Measurements from ENCODE around the gene SRA1. TPM values are rescaled to one million over a fixed set of nuclear protein-coding genes. Genes with fewer than 3 reads are reported as not detected.

Gene SRA1
- total and polyA plus RNA-seq, 2 experiments from 2014 or later, result 46.2 to 90.6 TPM

GRCh38 chr5:140556438-140556837 lies 835 bp downstream of the SRA1 start:
- WGBS, 2 experiments (ENCODE audit: low coverage in 1 of 2, low lambda C conversion rate in 2 of 2, missing lambda C conversion rate in 2 of 2), result 2 to 4% methylated on average over 6 of the region's 6 CpGs
- H4K20me1 ChIP-seq (ENCODE audit: insufficient read depth), result 0 out of 2 replicates have a peak, but pooled peaks cover 8% of the 10 kb centered on the region
- H3K4me3 ChIP-seq, result peak overlapping the region; percentile 86
- peaks cover 16% of the 10 kb centered on the region; the same call in 1 of the 2 replicates for H3K36me3 ChIP-seq (ENCODE audit: low read depth)
- DNase-seq, result peak; percentile 62
- H3K9me2 ChIP-seq (ENCODE audit: insufficient read depth), result no peaks in the 10 kb centered on the region
- TF ChIP-seq EZH2phosphoT487 (IDR thresholded peaks at IDR 0.05; ENCODE audit: insufficient read depth, low read depth), result no peak
- peaks cover 31% of the 10 kb centered on the region for H3K4me1 ChIP-seq (ENCODE audit: insufficient read depth)
- H3K9me3 ChIP-seq (ENCODE audit: low read depth), result no peaks in the 10 kb centered on the region
- peaks cover 34% of the 10 kb centered on the region for H3F3A ChIP-seq (ENCODE audit: insufficient read depth)
- H3K4me2 ChIP-seq (ENCODE audit: unreplicated experiment), result peak overlapping the region; percentile 94
- no peaks in the 10 kb centered on the region for H3K27me3 ChIP-seq (replicated peaks; ENCODE audit: insufficient read depth)
- peak overlapping the region; percentile 69; the same call in 1 of the 2 replicates for H2AFZ ChIP-seq
- H3K79me2 ChIP-seq (ENCODE audit: insufficient read depth), result peaks cover 58% of the 10 kb centered on the region
- in situ Hi-C loops (cut with MboI), result no loop called here
- peak overlapping the region; percentile 84 for H3K27ac ChIP-seq
- peak overlapping the region; percentile 98 for H3K9ac ChIP-seq

- Histone ChIP-seq H3K36me3 (ENCODE audit: low read depth) (peaks cover 22% of the 10 kb centered on the region; the same call in 1 of the 2 replicates), H4K20me1 (ENCODE audit: insufficient read depth) (0 out of 2 replicates have a peak, but pooled peaks cover 8% of the 10 kb centered on the region), H3K4me3 (peak overlapping the region; percentile 86), H3K27me3 (replicated peaks; ENCODE audit: insufficient read depth) (no peaks in the 10 kb centered on the region), H3K9me2 (ENCODE audit: insufficient read depth) (no peaks in the 10 kb centered on the region), H3K4me1 (ENCODE audit: insufficient read depth) (peaks cover 31% of the 10 kb centered on the region), H3F3A (ENCODE audit: insufficient read depth) (peaks cover 39% of the 10 kb centered on the region), H3K27ac (peak overlapping the region; percentile 84), H3K9ac (peak overlapping the region; percentile 98), H3K9me3 (ENCODE audit: low read depth) (no peaks in the 10 kb centered on the region), H3K79me2 (ENCODE audit: insufficient read depth) (peaks cover 64% of the 10 kb centered on the region), H3K4me2 (ENCODE audit: unreplicated experiment) (peak overlapping the region; percentile 94), H2AFZ (no peak overlapping the region)
- 100% methylated on average over 1 of the region's 1 CpG for WGBS, 2 experiments (ENCODE audit: low coverage in 1 of 2, low lambda C conversion rate in 2 of 2, missing lambda C conversion rate in 2 of 2)
- in situ Hi-C loops (cut with MboI), result no loop called here
- peak; percentile 34 for DNase-seq
- no peak for TF ChIP-seq EZH2phosphoT487 (IDR thresholded peaks at IDR 0.05; ENCODE audit: insufficient read depth, low read depth)
- no peak for TF ChIP-seq EZH2 (IDR thresholded peaks at IDR 0.05; ENCODE audit: insufficient read depth, poor library complexity, severe bottlenecking)
Observed at GRCh38 chr5:140555747-140556312, 1.4 kb downstream of the SRA1 start.

GRCh38 chr5:140554454-140554853 lies 2.8 kb downstream of the SRA1 start:
- Histone ChIP-seq H3F3A (ENCODE audit: insufficient read depth) (peaks cover 50% of the 10 kb centered on the region), H3K4me1 (ENCODE audit: insufficient read depth) (peaks cover 31% of the 10 kb centered on the region), H3K9me2 (ENCODE audit: insufficient read depth) (no peaks in the 10 kb centered on the region), H3K4me2 (ENCODE audit: unreplicated experiment) (peak overlapping the region; percentile 48), H3K27me3 (replicated peaks; ENCODE audit: insufficient read depth) (no peaks in the 10 kb centered on the region), H3K79me2 (ENCODE audit: insufficient read depth) (peaks cover 67% of the 10 kb centered on the region), H3K4me3 (no peak overlapping the region), H2AFZ (no peak overlapping the region), H3K36me3 (ENCODE audit: low read depth) (peaks cover 22% of the 10 kb centered on the region; the same call in 1 of the 2 replicates), H3K9ac (peak overlapping the region; percentile 3; the same call in 1 of the 2 replicates), H3K27ac (peak overlapping the region; percentile 84), H3K9me3 (ENCODE audit: low read depth) (no peaks in the 10 kb centered on the region), H4K20me1 (ENCODE audit: insufficient read depth) (0 out of 2 replicates have a peak, but pooled peaks cover 8% of the 10 kb centered on the region)
- TF ChIP-seq EZH2 (IDR thresholded peaks at IDR 0.05; ENCODE audit: insufficient read depth, poor library complexity, severe bottlenecking), result no peak
- TF ChIP-seq EZH2phosphoT487 (IDR thresholded peaks at IDR 0.05; ENCODE audit: insufficient read depth, low read depth), result no peak
- WGBS, 2 experiments (ENCODE audit: low coverage in 1 of 2, low lambda C conversion rate in 2 of 2, missing lambda C conversion rate in 2 of 2), result 51 to 52% methylated on average over 2 of the region's 2 CpGs
- DNase-seq, result peak; percentile 77
- in situ Hi-C loops (cut with MboI), result no loop called here

- H3K4me1 ChIP-seq (ENCODE audit: insufficient read depth), result peaks cover 32% of the 10 kb centered on the region
- H2AFZ ChIP-seq, result no peak overlapping the region
- H3K79me2 ChIP-seq (ENCODE audit: insufficient read depth), result peaks cover 67% of the 10 kb centered on the region
- DNase-seq, result peak; percentile 72
- H3K9me2 ChIP-seq (ENCODE audit: insufficient read depth), result no peaks in the 10 kb centered on the region
- TF ChIP-seq EZH2phosphoT487 (IDR thresholded peaks at IDR 0.05; ENCODE audit: insufficient read depth, low read depth) (no peak), EZH2 (IDR thresholded peaks at IDR 0.05; ENCODE audit: insufficient read depth, poor library complexity, severe bottlenecking) (no peak)
- 90 to 91% methylated on average over 2 of the region's 2 CpGs for WGBS, 2 experiments (ENCODE audit: low coverage in 1 of 2, low lambda C conversion rate in 2 of 2, missing lambda C conversion rate in 2 of 2)
- in situ Hi-C loops (cut with MboI), result no loop called here
- H3K9me3 ChIP-seq (ENCODE audit: low read depth), result no peaks in the 10 kb centered on the region
- no peaks in the 10 kb centered on the region for H3K27me3 ChIP-seq (replicated peaks; ENCODE audit: insufficient read depth)
- H3K36me3 ChIP-seq (ENCODE audit: low read depth), result peaks cover 22% of the 10 kb centered on the region; the same call in 1 of the 2 replicates
- no peak overlapping the region for H3K4me2 ChIP-seq (ENCODE audit: unreplicated experiment)
- H3K9ac ChIP-seq, result no peak overlapping the region
- H3K4me3 ChIP-seq, result no peak overlapping the region
- H3K27ac ChIP-seq, result peak overlapping the region; percentile 84
- 0 out of 2 replicates have a peak, but pooled peaks cover 8% of the 10 kb centered on the region for H4K20me1 ChIP-seq (ENCODE audit: insufficient read depth)
- H3F3A ChIP-seq (ENCODE audit: insufficient read depth), result peaks cover 57% of the 10 kb centered on the region
Observed at GRCh38 chr5:140553657-140554056, 3.6 kb downstream of the SRA1 start.
